Fibroblast of the conjunctiva (primary cell): ENCODE data around the gene KRT32.
"Not testable (repeated sequence)": the region's sequence is repeated elsewhere in the genome, so short reads cannot be mapped to it uniquely, and the experiment has no call there.

Experiments
- DNase-seq: peaks from one replicate; pipeline ENCODE4 v3.0.0-alpha.2; 2010; ENCODE audit warnings: low read depth

The KRT32 gene

GRCh38 chr17:41463746-41464145, 3.4 kb downstream of the KRT32 start:
- DNase-seq, result no peak

GRCh38 chr17:41462705-41463104, 4.5 kb downstream of the KRT32 start:
- no peak for DNase-seq

- DNase-seq, result no peak
Observed at GRCh38 chr17:41457676-41458075, 9.5 kb downstream of the KRT32 start.

- no peak for DNase-seq
Observed at GRCh38 chr17:41456204-41456603, 11.0 kb downstream of the KRT32 start.

- DNase-seq, result no peak
Observed at GRCh38 chr17:41455236-41455635, 11.9 kb downstream of the KRT32 start.

- no peak for DNase-seq
Observed at GRCh38 chr17:41453066-41453465, 14.1 kb downstream of the KRT32 start.

GRCh38 chr17:41452281-41452680, 14.9 kb downstream of the KRT32 start:
- no peak for DNase-seq

GRCh38 chr17:41451154-41451728, 15.9 kb downstream of the KRT32 start:
- DNase-seq, result no peak

- DNase-seq, result no peak
Observed at GRCh38 chr17:41449008-41449407, 18.2 kb downstream of the KRT32 start.

- no peak for DNase-seq
Observed at GRCh38 chr17:41448506-41448905, 18.7 kb downstream of the KRT32 start.

GRCh38 chr17:41446806-41447205, 20.4 kb downstream of the KRT32 start:
- no peak for DNase-seq

GRCh38 chr17:41444640-41445039, 22.5 kb downstream of the KRT32 start:
- no peak for DNase-seq

GRCh38 chr17:41444186-41444585, 23.0 kb downstream of the KRT32 start:
- DNase-seq, result no peak

GRCh38 chr17:41442739-41443138, 24.4 kb downstream of the KRT32 start:
- DNase-seq, result no peak

GRCh38 chr17:41440531-41441033, 26.6 kb downstream of the KRT32 start, which contains the start of gene KRT38:
KRT38 (minus strand) TSS chr17:41440983; CDS start chr17:41440921, 62 bp downstream.
- no peak for DNase-seq

- no peak for DNase-seq
Observed at GRCh38 chr17:41439375-41439774, 27.8 kb downstream of the KRT32 start.

GRCh38 chr17:41437769-41438168, 29.4 kb downstream of the KRT32 start:
- no peak for DNase-seq

- DNase-seq, result no peak
Observed at GRCh38 chr17:41437254-41437653, 29.9 kb downstream of the KRT32 start.

- DNase-seq, result no peak
Observed at GRCh38 chr17:41434415-41434814, 32.8 kb downstream of the KRT32 start.

- DNase-seq, result no peak
Observed at GRCh38 chr17:41434005-41434404, 33.2 kb downstream of the KRT32 start.

- no peak for DNase-seq
Observed at GRCh38 chr17:41433586-41433985, 33.6 kb downstream of the KRT32 start.

GRCh38 chr17:41430376-41430775, 36.8 kb downstream of the KRT32 start:
- not testable (repeated sequence) for DNase-seq

GRCh38 chr17:41429667-41430066, 37.5 kb downstream of the KRT32 start:
- DNase-seq, result no peak

- no peak for DNase-seq
Observed at GRCh38 chr17:41428591-41429291, 38.4 kb downstream of the KRT32 start.
